Loucy (cell line): ENCODE measurements around the gene ANGPTL7.

Experiments
- H2AFZ ChIP-seq: fragments of 200-600 bp; sonication (generic); 2 replicates; pipeline ENCODE4 v1.6.0; 2016; ENCODE audit warnings: antibody characterized with exemption, mild to moderate bottlenecking, low read length, moderate library complexity
- H3F3A ChIP-seq: fragments of 200-600 bp; 2 replicates; pipeline ENCODE4 v1.6.0; 2016; ENCODE audit warnings: antibody characterized with exemption, low read depth, mild to moderate bottlenecking
- H3K27me3 ChIP-seq: fragments of 200-600 bp; sonication (generic); 2 replicates; pipeline ENCODE4 v1.6.1; 2014; ENCODE audit warnings: low read length, mild to moderate bottlenecking; ENCODE audit not compliant: insufficient read depth, poor library complexity, severe bottlenecking
- H3K36me3 ChIP-seq: fragments of 200-600 bp; sonication (generic); 2 replicates; pipeline ENCODE4 v1.6.1; 2016; ENCODE audit warnings: low read length; ENCODE audit not compliant: insufficient read depth
- H3K4me1 ChIP-seq: fragments of 200-600 bp; sonication (generic); 2 replicates; pipeline ENCODE4 v1.5.1; 2014; ENCODE audit warnings: low read length, mild to moderate bottlenecking; ENCODE audit not compliant: insufficient read depth, poor library complexity, severe bottlenecking
- H3K4me2 ChIP-seq: fragments of 200-600 bp; sonication (generic); 2 replicates; pipeline ENCODE4 v1.6.0; 2014; ENCODE audit warnings: antibody characterized with exemption, low read length, low read depth, mild to moderate bottlenecking; ENCODE audit not compliant: poor library complexity, severe bottlenecking
- H3K4me3 ChIP-seq: fragments of 200-600 bp; sonication (generic); 2 replicates; pipeline ENCODE4 v1.5.1; 2014; ENCODE audit warnings: low read length, mild to moderate bottlenecking, mixed read lengths; ENCODE audit not compliant: poor library complexity, severe bottlenecking
- H3K79me2 ChIP-seq: fragments of 200-600 bp; sonication (generic); 2 replicates; pipeline ENCODE4 v1.6.1; 2014; ENCODE audit warnings: low read length; ENCODE audit not compliant: insufficient read depth
- H3K9ac ChIP-seq: fragments of 200-600 bp; sonication (generic); 2 replicates; pipeline ENCODE4 v1.6.0; 2014; ENCODE audit warnings: mild to moderate bottlenecking, low read depth, low read length, moderate library complexity; ENCODE audit not compliant: poor library complexity, severe bottlenecking
- H3K9me2 ChIP-seq: fragments of 200-600 bp; sonication (generic); replicated peaks from 2 replicates; pipeline ENCODE4 v1.6.1; 2016; ENCODE audit warnings: low read depth, low read length, mixed read lengths
- H3K9me3 ChIP-seq: fragments of 200-600 bp; sonication (generic); 2 replicates; pipeline ENCODE4 v1.6.1; 2014; ENCODE audit warnings: mild to moderate bottlenecking, antibody characterized with exemption, low read length, low read depth; ENCODE audit not compliant: insufficient read depth
- H4K20me1 ChIP-seq: fragments of 200-600 bp; sonication (generic); 2 replicates; pipeline ENCODE4 v1.6.0; 2014; ENCODE audit warnings: antibody characterized with exemption, low read length, mild to moderate bottlenecking; ENCODE audit not compliant: insufficient read depth, poor library complexity, severe bottlenecking
- CTCF ChIP-seq: fragments of 200-600 bp; sonication (generic); conservative IDR thresholded peaks from 2 replicates; pipeline ENCODE4 v1.5.1; 2014; ENCODE audit warnings: mild to moderate bottlenecking, antibody characterized with exemption, low read length
- EZH2phosphoT487 ChIP-seq: fragments of 200-600 bp; IDR thresholded peaks from 2 replicates; pipeline ENCODE4 v1.6.1; 2018; ENCODE audit warnings: antibody characterized with exemption, mild to moderate bottlenecking, moderate library complexity, borderline replicate concordance

ANGPTL7 gene, protein sequence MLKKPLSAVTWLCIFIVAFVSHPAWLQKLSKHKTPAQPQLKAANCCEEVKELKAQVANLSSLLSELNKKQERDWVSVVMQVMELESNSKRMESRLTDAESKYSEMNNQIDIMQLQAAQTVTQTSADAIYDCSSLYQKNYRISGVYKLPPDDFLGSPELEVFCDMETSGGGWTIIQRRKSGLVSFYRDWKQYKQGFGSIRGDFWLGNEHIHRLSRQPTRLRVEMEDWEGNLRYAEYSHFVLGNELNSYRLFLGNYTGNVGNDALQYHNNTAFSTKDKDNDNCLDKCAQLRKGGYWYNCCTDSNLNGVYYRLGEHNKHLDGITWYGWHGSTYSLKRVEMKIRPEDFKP

DNA sequence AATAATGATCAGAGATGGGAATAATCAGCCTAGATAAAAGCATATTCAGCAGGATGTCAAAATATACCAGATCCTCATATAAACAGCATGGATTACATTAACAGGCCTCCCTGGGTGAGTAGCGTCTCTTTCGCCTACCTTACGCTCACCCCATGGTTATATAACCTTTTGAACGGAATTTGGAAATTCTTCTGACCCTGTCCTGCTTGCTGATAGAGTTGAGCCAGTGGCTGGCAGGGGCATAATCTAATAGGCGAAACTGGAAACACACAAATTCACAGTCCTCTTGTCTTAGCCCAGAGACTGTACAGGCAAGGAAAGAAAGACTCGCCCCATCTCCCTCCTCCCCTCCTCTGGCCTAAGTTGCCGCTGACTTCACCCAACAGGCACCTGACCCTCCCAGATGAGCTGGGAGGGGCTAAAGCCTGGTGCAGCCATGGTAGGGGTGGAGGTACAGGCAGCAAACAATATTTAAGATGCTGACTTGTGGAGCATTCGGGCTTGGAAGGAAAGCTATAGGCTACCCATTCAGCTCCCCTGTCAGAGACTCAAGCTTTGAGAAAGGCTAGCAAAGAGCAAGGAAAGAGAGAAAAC lies at the start of gene ANGPTL7:
Gene ANGPTL7, plus strand, starts transcription at position 498 of the 594 bp plus-strand sequence. CDS start 225 bp downstream, outside the sequence.
- Histone ChIP-seq H3K79me2 (no peaks in the 10 kb centered on the region), H3K9me2 (no peaks in the 10 kb centered on the region), H3K36me3 (peaks cover 54% of the 10 kb centered on the region; the same call in 1 of the 2 replicates), H3K9me3 (no peaks in the 10 kb centered on the region), H2AFZ (no peak within 1 kb of the TSS), H3K27me3 (no peaks in the 10 kb centered on the region), H3F3A (no peaks in the 10 kb centered on the region), H3K4me3 (no peak within 1 kb of the TSS), H3K9ac (no peak within 1 kb of the TSS), H3K4me1 (no peaks in the 10 kb centered on the region), H3K4me2 (no peak within 1 kb of the TSS), H4K20me1 (no peaks in the 10 kb centered on the region)
- TF ChIP-seq EZH2phosphoT487 = no peak
- TF ChIP-seq CTCF = no peak

DNA sequence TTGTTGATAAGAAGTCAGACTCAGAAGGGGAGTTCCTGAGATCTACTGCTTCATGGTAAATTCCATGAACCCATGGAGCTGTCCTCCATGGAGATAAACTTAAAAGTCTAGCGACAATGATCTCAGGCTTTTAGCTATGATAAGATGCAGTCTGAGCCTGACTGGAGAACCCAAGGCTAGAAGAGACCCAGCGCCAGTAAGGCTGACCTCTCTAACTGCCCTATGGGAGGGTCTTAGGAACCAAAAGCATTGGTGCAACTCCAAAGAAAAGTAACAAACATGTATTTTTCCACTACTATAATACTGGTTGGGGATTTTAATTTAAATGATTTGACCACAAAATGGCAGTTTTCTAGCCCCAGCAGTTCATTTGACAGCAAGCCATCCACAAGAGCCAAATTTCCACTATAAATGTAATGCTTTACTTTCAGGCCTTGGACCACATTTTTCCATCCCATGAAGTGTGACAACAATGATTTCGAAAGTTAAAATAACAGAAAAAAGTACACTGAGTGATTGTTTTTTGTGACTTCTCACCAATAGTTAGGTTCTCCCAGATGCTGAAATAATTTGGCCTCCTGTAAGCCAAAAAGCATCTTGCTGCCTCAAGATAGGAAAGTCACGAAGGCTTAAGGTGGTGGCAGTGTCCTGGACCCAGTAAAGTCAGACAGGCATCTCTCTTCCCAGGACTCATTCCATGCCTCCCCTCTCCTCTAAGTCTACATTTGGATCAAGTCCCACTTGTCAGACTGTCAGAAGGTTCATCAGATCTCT lies 46.4 kb upstream of the ANGPTL7 start:
- Histone ChIP-seq H3K4me1 (no peaks in the 10 kb centered on the region), H3K4me2 (no peak overlapping the region)

DNA sequence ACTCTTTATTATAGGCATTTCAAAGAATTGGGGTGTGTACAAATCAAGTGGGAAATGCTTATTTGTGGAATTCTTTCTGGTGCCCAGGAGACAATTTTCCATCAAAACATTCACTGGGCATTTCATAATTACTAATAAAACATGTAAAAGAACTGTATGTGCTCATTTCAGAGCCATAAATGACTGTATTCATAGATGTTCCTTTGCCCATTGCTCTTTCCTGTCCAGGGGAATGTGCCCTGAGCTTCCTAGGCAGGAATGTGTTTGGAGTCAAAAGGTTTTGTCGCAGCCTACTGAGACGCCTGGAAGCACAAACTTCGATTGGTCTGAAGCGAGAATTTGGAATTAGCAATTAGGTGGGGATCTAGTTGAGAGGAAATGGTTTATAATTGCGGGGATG lies 45.8 kb upstream of the ANGPTL7 start:
- Histone ChIP-seq H2AFZ (no peak overlapping the region), H4K20me1 (no peaks in the 10 kb centered on the region), H3K27me3 (no peaks in the 10 kb centered on the region), H3F3A (no peaks in the 10 kb centered on the region), H3K9ac (no peak overlapping the region), H3K9me2 (no peaks in the 10 kb centered on the region), H3K9me3 (no peaks in the 10 kb centered on the region), H3K4me2 (no peak overlapping the region), H3K36me3 (peaks cover 73% of the 10 kb centered on the region; the same call in 1 of the 2 replicates), H3K79me2 (no peaks in the 10 kb centered on the region), H3K4me1 (no peaks in the 10 kb centered on the region), H3K4me3 (no peak overlapping the region)
- TF ChIP-seq EZH2phosphoT487 = no peak
- TF ChIP-seq CTCF = no peak

More for the DNA sequence above, 46.4 kb upstream of the ANGPTL7 start:
- H3K9ac ChIP-seq = no peak overlapping the region
- H3K4me3 ChIP-seq = no peak overlapping the region
- H2AFZ ChIP-seq = no peak overlapping the region
- H3K9me2 ChIP-seq = no peaks in the 10 kb centered on the region
- no peaks in the 10 kb centered on the region for H3K9me3 ChIP-seq
- no peaks in the 10 kb centered on the region for H4K20me1 ChIP-seq
- TF ChIP-seq CTCF (no peak), EZH2phosphoT487 (no peak)
- peaks cover 73% of the 10 kb centered on the region; the same call in 1 of the 2 replicates for H3K36me3 ChIP-seq
- H3K27me3 ChIP-seq = no peaks in the 10 kb centered on the region
- no peaks in the 10 kb centered on the region for H3K79me2 ChIP-seq
- no peaks in the 10 kb centered on the region for H3F3A ChIP-seq
